Stimulated activated CD4-positive, alpha-beta T cell treated with anti-CD3 and anti-CD28 coated beads, Interleukin-1b, Interleukin-23, amount 100 ng/mL, for 24 hours (primary cell): ENCODE data around the gene ATP13A3.

ENCODE experiments used
- DNase-seq, 4 experiments: peaks; one replicate each; pipeline ENCODE4 v3.0.0-alpha.2; 2020; ENCODE audit warnings: low read depth in 4 of 4, low spot score in 1 of 4

Gene ATP13A3

GRCh38 chr3:194476784-194477183, 10.0 kb downstream of the ATP13A3 start:
- DNase-seq: no peak

- DNase-seq: no peak
Observed at GRCh38 chr3:194475978-194476377, 10.8 kb downstream of the ATP13A3 start.

GRCh38 chr3:194475138-194475932, 11.5 kb downstream of the ATP13A3 start:
- DNase-seq: no peak

GRCh38 chr3:194474675-194475074, 12.1 kb downstream of the ATP13A3 start:
- no peak for DNase-seq

- DNase-seq: no peak
Observed at GRCh38 chr3:194472290-194472920, 14.4 kb downstream of the ATP13A3 start.

GRCh38 chr3:194471863-194472262, 14.9 kb downstream of the ATP13A3 start:
- DNase-seq: no peak

- no peak for DNase-seq
Observed at GRCh38 chr3:194470615-194471014, 16.2 kb downstream of the ATP13A3 start.

- DNase-seq: no peak
Observed at GRCh38 chr3:194469977-194470376, 16.8 kb downstream of the ATP13A3 start.

- no peak for DNase-seq
Observed at GRCh38 chr3:194468086-194468485, 18.7 kb downstream of the ATP13A3 start.

- no peak for DNase-seq
Observed at GRCh38 chr3:194466761-194467356, 19.9 kb downstream of the ATP13A3 start.

GRCh38 chr3:194465920-194466570, 20.8 kb downstream of the ATP13A3 start:
- no peak for DNase-seq

GRCh38 chr3:194465246-194465645, 21.6 kb downstream of the ATP13A3 start:
- DNase-seq: no peak

- no peak for DNase-seq
Observed at GRCh38 chr3:194464692-194465091, 22.1 kb downstream of the ATP13A3 start.

GRCh38 chr3:194462936-194463335, 23.9 kb downstream of the ATP13A3 start:
- DNase-seq: no peak

- no peak for DNase-seq
Observed at GRCh38 chr3:194460566-194460965, 26.2 kb downstream of the ATP13A3 start.

- DNase-seq: no peak
Observed at GRCh38 chr3:194458131-194458530, 28.7 kb downstream of the ATP13A3 start.

GRCh38 chr3:194455481-194455880, 31.3 kb downstream of the ATP13A3 start:
- DNase-seq: no peak

- DNase-seq: no peak
Observed at GRCh38 chr3:194450341-194450740, 36.5 kb downstream of the ATP13A3 start.

- DNase-seq: no peak
Observed at GRCh38 chr3:194449913-194450312, 36.9 kb downstream of the ATP13A3 start.

- DNase-seq: no peak
Observed at GRCh38 chr3:194447657-194448056, 39.1 kb downstream of the ATP13A3 start.

- DNase-seq: no peak
Observed at GRCh38 chr3:194447161-194447560, 39.6 kb downstream of the ATP13A3 start.

GRCh38 chr3:194446754-194447153, 40.0 kb downstream of the ATP13A3 start:
- DNase-seq: no peak
